GM18909 (cell line): ENCODE results near the gene ATE1.
"Not testable (repeated sequence)": the region's sequence is repeated elsewhere in the genome, so short reads cannot be mapped to it uniquely, and the experiment has no call there.

Experiments used
- ATAC-seq: cut with Tn5 transposase; IDR thresholded peaks from one replicate; pipeline ENCODE4 v1.9.1; 2021; ENCODE audit warnings: mild to moderate bottlenecking; ENCODE audit not compliant: unreplicated experiment, poor library complexity

The ATE1 gene

DNA sequence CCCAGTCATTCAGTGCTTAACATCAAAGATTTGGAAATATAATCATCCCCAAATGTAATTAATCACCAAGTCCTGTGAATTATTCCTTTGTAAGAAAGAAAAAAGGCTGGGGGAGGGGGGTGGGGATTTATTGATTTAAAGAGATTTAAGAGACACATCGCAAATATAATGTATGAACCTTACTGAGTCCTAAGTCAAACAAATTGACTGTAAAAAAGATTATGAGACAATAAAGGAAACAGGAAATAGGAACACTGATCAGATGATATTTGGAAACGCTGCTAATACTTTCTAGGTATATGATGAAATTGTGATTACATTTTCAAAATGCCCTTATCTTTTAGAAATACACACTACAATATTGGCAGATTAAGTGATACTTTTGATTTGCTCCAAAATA, 92.5 kb downstream of the ATE1 start:
- no peak for ATAC-seq

GRCh38 chr10:121834757-121835156, 93.1 kb downstream of the ATE1 start:
- ATAC-seq = no peak

DNA sequence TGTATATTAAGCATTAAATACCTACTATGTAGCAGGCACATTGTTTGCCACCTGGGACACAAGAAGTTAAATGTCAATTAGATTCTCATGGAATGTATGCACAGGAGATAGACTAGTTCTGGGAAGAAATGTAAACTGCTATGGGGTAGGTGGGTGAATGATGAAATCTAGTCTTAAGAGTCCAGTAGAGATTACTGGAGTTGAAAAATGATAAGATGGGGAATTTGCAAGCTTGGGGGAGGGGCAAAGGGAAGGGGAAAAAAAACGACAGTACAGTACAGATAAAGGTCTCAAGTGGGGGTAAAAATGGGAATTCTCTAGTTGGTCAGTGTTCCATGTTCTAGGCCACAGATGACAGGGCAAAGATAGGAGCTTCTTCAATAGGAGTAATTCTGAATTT, 94.4 kb downstream of the ATE1 start:
- ATAC-seq = no peak

DNA sequence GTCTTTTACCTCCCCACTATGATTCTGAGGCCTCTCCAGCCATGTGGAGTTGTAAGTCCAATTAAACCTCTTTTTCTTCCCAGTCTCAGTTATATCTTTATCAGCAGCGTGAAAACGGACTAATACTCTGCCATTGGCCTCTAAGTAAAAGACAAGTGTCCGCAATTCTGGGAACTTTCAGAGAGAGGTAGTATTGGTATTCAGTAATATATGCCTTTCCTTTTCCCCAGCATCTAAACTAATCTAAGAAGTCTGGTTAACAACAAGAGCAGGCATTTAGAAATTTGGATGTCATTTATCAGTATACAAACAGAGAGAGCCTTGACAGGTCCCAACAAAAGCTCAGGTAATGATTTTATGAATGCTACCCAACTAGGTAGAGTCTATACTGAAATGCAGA, 95.2 kb downstream of the ATE1 start:
- no peak for ATAC-seq

- ATAC-seq = no peak
Observed at GRCh38 chr10:121831777-121832176, 96.1 kb downstream of the ATE1 start.

DNA sequence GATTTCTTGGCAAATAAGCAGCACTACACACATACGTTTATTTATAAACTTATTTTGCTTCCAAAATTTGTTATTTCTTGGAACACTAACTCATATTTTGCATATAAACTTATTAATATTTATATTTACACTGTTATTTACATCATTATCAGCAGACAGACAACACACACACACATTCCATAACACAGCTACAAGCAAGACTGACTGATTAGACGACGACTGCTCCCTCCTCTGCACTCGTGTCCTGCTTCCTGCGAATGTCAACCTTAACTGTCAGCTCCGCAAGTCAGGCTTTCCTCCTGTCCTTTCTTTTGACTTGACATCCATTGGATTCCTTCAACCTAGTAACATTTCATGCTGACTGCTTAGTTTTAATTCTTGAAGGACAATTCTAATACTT, 96.6 kb downstream of the ATE1 start:
- no peak for ATAC-seq

- no peak for ATAC-seq
Observed at GRCh38 chr10:121830101-121830500, 97.7 kb downstream of the ATE1 start.

GRCh38 chr10:121828045-121828444, 99.8 kb downstream of the ATE1 start:
- ATAC-seq = no peak

- ATAC-seq = not testable (repeated sequence)
Observed at GRCh38 chr10:121826773-121827172, 101.1 kb downstream of the ATE1 start.

GRCh38 chr10:121823993-121824463, 103.8 kb downstream of the ATE1 start:
- no peak for ATAC-seq

GRCh38 chr10:121822724-121823123, 105.1 kb downstream of the ATE1 start:
- ATAC-seq = no peak

DNA sequence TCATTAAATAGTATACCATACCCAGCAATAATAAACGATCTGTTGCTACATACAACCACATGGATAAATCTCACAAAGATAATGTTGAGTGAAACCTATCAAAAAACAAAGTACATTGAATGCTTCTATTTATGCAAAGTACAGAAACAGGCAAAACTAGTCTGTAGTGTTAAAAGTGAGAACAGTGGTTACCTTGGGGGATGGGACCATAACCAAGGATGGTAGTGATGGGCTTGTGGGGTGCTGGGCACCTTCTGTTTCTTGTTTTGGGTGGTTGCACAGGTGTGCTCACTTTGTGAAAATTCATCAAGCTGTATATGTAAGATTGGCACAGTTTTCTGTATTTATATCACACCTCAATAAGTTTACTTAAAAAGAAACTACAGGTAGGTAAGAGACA, 105.7 kb downstream of the ATE1 start:
- no peak for ATAC-seq

- no peak for ATAC-seq
Observed at GRCh38 chr10:121819049-121819448, 108.8 kb downstream of the ATE1 start.

GRCh38 chr10:121818599-121818998, 109.2 kb downstream of the ATE1 start:
- ATAC-seq = no peak

GRCh38 chr10:121816197-121816596, 111.6 kb downstream of the ATE1 start:
- ATAC-seq = no peak

DNA sequence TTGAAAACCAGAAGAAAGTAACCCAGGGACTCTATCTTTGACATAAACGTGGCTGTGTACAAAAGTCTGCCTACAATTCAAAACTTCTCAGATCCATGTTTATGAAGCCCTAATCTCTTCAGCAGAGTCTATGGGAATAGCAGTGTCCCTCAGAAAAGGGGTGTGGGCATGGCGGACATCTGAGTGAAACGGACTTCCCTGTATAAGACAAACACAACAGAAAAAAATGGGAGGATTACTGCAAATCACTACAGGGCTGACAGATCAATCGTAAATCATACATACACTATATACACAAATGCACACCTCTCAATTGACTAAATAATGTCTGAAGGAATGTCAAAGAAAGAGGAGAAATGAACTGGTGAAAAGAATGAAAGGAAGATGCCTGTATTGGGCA, 114.0 kb downstream of the ATE1 start:
- no peak for ATAC-seq

DNA sequence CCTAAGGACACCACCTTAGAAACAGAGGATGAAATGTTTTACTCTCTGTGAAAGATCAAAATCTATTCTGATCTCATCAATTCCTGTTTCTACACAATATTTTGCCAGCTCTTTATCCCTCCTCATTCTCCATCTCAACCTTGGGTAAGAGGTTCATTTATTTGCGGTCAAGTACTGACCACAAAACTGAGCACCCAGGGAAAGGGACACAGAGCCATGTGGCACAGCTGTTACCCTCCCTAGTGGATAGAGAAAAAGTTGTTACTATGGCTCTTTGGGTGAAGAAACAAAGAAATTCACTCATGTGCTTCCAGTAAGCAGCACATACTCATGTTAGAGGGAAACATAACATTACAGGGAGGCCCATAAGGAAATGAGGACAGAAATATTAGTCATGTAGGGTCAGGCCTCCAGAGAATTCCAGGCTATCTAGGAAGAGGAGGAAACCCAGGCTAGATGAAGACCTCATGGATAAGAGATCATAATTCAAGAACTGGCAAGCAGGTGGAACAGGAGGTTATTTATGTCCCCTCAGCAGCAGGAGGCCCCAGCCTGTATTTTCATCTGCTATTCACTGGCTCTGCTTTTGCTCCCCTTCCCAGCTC, 114.5 kb downstream of the ATE1 start:
- no peak for ATAC-seq

DNA sequence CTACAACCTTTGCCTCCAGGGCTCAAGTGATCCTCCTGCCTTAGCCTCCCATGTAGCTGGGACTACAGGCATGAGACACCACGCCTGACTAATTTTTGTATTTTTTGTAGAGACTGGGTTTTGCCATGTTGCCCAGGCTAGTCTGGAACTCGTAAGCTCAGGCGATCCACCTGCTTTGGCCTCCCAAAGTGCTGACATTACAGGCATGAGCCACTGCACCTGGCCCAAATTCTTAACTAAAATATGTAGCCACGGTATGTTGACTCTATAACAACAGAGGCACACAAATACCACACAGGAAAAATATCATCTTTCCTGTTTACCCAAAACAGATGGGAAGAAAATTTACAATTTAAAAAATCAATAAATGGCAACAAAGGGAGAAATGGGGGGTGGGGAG, 115.8 kb downstream of the ATE1 start:
- no peak for ATAC-seq

- ATAC-seq = no peak
Observed at GRCh38 chr10:121811386-121811785, 116.4 kb downstream of the ATE1 start.

DNA sequence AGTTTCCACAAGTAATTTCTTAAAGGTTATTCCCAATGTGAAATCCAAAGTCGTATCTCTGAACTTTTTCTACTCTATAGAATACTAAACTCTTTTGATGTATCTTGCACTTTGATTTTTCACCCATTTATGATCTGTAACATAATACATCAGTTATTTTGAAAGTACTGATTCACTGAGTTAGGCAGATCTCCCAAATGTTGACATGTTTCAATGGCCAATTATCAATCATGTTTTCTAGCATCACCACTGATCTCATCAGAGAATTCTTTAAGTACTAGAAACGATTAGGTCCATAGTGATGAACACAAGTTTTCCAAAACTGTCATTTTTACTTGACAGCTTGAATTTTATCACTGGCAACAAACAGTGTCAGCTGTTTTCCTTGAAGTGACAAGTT, 119.0 kb downstream of the ATE1 start:
- ATAC-seq = no peak

DNA sequence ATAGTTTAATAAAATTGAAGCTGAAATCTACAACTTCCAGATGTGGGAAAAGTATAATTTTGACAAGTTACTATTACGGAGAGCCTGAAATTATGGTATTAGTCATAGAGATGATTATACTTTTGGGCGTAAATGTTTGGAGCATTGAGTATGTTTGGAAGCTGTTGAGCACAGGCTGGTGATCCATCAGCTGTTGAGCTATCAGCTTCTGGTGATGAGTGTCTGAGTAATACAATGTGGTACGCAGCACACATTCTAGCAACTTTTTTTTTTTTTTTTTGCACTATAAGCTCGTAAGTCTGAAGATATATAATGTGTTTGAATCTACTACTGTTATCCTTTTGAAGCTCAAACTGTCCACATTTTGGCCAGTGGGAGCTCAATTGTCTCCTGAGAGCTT, 123.4 kb downstream of the ATE1 start:
- ATAC-seq = no peak

GRCh38 chr10:121803611-121804010, 124.2 kb downstream of the ATE1 start:
- ATAC-seq = no peak

DNA sequence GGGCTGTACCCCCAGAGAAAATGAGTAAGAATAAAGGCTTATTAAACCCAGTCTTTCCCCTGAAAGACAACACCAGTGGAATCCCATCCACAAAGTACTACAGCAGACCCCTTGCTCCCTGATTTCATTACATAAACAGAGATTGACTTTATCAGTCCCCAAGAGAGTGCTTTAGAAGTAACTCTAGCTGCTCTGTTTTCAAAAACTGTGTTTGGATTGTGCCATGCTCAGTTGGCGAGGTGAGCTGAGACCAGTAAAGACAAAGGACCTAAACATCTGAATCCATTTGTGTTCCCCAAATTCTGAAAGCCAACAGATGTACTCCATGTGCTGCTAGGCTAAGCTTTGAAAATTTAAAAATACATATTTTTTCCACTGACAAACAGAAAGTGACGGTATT, 127.0 kb downstream of the ATE1 start:
- ATAC-seq = no peak
